GM18517 (cell line): Measurements from ENCODE around the gene ODAD4.

ENCODE experiments used
- ATAC-seq: cut with Tn5 transposase; IDR thresholded peaks from one replicate; pipeline ENCODE4 v1.9.1; 2021; ENCODE audit warnings: mild to moderate bottlenecking, moderate library complexity; ENCODE audit not compliant: unreplicated experiment

The ODAD4 gene

GRCh38 chr17:41939693-41940090, 9.3 kb downstream of the ODAD4 start:
- no peak for ATAC-seq

- no peak for ATAC-seq
Measured at GRCh38 chr17:41941168-41941567, 10.8 kb downstream of the ODAD4 start.

GRCh38 chr17:41942626-41943373, 12.4 kb downstream of the ODAD4 start:
- ATAC-seq = no peak

- no peak for ATAC-seq
Measured at GRCh38 chr17:41943492-41943891, 13.1 kb downstream of the ODAD4 start.

- no peak for ATAC-seq
Measured at GRCh38 chr17:41944943-41945342, 14.5 kb downstream of the ODAD4 start.

GRCh38 chr17:41948762-41949460, 18.5 kb downstream of the ODAD4 start:
- ATAC-seq = no peak

GRCh38 chr17:41956522-41956921, 26.1 kb downstream of the ODAD4 start:
- ATAC-seq = no peak

GRCh38 chr17:41957031-41957868, 26.8 kb downstream of the ODAD4 start:
- ATAC-seq = no peak

GRCh38 chr17:41957869-41958439, 27.5 kb downstream of the ODAD4 start:
- no peak for ATAC-seq

- no peak for ATAC-seq
Measured at GRCh38 chr17:41959030-41959335, 28.6 kb downstream of the ODAD4 start.

GRCh38 chr17:41959336-41960095, 29.1 kb downstream of the ODAD4 start:
- no peak for ATAC-seq

GRCh38 chr17:41962111-41962510, 31.7 kb downstream of the ODAD4 start:
- ATAC-seq = no peak

- ATAC-seq = no peak
Measured at GRCh38 chr17:41962768-41963434, 32.5 kb downstream of the ODAD4 start.

GRCh38 chr17:41965694-41966462, 35.5 kb downstream of the ODAD4 start:
- no peak for ATAC-seq

GRCh38 chr17:41966463-41967140, 36.2 kb downstream of the ODAD4 start, which contains the start of gene CNP:
CNP (plus strand) TSS chr17:41966795; CDS start chr17:41966885, 90 bp downstream.
- ATAC-seq = peak; percentile 54

GRCh38 chr17:41967141-41967920, 36.9 kb downstream of the ODAD4 start:
- no peak for ATAC-seq

- no peak for ATAC-seq
Measured at GRCh38 chr17:41967921-41968578, 37.6 kb downstream of the ODAD4 start.
